ENCODE data around the gene TMEM109. TPM values are rescaled to one million over a fixed set of nuclear protein-coding genes. Genes with fewer than 3 reads are reported as not detected.

Gene TMEM109
- polyA plus RNA-seq, 1 donor from 2014 or later: 1.8 TPM

DNA sequence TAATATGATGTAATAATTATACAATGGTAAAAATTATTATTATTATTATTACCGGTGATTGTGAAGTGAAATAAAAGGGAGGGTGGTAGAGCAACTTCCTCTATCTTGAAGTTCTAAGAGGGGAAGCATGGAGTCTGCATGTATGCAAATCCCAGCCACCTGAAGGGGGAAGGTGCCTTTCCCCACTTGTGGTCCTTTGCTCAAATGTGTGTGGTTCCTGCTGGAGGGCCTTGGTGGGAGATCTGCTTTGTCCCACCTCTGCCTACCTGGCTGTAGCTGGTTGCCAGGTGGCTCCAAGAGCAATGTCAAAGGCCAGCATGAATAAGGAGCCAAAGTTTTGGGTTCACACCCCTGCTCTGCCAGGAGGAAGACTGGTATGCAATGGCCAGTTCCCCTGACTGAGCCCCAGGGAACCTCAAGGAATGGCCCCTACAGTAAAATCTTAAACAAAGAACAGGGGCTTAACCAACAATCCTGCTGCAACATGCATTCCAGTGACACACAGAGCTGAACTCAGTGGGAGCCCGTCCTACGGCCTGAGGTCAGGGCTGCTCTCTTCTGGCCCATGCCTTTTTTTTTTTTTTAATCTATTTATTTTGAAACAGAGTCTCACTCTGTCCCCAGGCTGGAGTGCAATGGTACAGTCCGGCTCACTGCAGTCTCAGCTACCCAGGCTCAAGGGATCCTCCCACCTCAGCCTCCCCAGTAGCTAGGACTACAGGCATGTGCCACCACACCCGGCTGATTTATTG, 18.8 kb downstream of the TMEM109 start:
- no peak overlapping the region for H3K27ac ChIP-seq (ENCODE audit: low read length)
- H4K20me1 ChIP-seq (ENCODE audit: insufficient read depth): no peaks in the 10 kb centered on the region
- TF ChIP-seq EZH2 (IDR thresholded peaks at IDR 0.05; ENCODE audit: borderline replicate concordance, insufficient read depth, low read length, poor library complexity, severe bottlenecking) (no peak), POLR2AphosphoS5 (IDR thresholded peaks at IDR 0.05) (no peak), SMC3 (conservative IDR thresholded peaks at IDR 0.05; ENCODE audit: poor library complexity) (no peak), MXI1 (conservative IDR thresholded peaks at IDR 0.05; ENCODE audit: poor library complexity, severe bottlenecking) (no peak), RAD21 (conservative IDR thresholded peaks at IDR 0.05) (no peak), EP300 (conservative IDR thresholded peaks at IDR 0.05; ENCODE audit: poor library complexity, severe bottlenecking) (no peak), TAF1 (IDR thresholded peaks at IDR 0.05; ENCODE audit: low read depth) (no peak)
- TF ChIP-seq, protein P1, sequence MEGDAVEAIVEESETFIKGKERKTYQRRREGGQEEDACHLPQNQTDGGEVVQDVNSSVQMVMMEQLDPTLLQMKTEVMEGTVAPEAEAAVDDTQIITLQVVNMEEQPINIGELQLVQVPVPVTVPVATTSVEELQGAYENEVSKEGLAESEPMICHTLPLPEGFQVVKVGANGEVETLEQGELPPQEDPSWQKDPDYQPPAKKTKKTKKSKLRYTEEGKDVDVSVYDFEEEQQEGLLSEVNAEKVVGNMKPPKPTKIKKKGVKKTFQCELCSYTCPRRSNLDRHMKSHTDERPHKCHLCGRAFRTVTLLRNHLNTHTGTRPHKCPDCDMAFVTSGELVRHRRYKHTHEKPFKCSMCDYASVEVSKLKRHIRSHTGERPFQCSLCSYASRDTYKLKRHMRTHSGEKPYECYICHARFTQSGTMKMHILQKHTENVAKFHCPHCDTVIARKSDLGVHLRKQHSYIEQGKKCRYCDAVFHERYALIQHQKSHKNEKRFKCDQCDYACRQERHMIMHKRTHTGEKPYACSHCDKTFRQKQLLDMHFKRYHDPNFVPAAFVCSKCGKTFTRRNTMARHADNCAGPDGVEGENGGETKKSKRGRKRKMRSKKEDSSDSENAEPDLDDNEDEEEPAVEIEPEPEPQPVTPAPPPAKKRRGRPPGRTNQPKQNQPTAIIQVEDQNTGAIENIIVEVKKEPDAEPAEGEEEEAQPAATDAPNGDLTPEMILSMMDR (IDR thresholded peaks at IDR 0.05; ENCODE audit: poor library complexity, severe bottlenecking): no peak
- TF ChIP-seq, protein P2, sequence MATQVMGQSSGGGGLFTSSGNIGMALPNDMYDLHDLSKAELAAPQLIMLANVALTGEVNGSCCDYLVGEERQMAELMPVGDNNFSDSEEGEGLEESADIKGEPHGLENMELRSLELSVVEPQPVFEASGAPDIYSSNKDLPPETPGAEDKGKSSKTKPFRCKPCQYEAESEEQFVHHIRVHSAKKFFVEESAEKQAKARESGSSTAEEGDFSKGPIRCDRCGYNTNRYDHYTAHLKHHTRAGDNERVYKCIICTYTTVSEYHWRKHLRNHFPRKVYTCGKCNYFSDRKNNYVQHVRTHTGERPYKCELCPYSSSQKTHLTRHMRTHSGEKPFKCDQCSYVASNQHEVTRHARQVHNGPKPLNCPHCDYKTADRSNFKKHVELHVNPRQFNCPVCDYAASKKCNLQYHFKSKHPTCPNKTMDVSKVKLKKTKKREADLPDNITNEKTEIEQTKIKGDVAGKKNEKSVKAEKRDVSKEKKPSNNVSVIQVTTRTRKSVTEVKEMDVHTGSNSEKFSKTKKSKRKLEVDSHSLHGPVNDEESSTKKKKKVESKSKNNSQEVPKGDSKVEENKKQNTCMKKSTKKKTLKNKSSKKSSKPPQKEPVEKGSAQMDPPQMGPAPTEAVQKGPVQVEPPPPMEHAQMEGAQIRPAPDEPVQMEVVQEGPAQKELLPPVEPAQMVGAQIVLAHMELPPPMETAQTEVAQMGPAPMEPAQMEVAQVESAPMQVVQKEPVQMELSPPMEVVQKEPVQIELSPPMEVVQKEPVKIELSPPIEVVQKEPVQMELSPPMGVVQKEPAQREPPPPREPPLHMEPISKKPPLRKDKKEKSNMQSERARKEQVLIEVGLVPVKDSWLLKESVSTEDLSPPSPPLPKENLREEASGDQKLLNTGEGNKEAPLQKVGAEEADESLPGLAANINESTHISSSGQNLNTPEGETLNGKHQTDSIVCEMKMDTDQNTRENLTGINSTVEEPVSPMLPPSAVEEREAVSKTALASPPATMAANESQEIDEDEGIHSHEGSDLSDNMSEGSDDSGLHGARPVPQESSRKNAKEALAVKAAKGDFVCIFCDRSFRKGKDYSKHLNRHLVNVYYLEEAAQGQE (IDR thresholded peaks at IDR 0.05; ENCODE audit: borderline replicate concordance): no peak
- H3K9me2 ChIP-seq (ENCODE audit: insufficient read depth, low read length): no peaks in the 10 kb centered on the region
- no peaks in the 10 kb centered on the region for H3K27me3 ChIP-seq (ENCODE audit: insufficient read depth, low read depth, low read length)
- H2AFZ ChIP-seq (ENCODE audit: low read depth, low read length): no peak overlapping the region
- H3K9ac ChIP-seq (ENCODE audit: low read length): no peak overlapping the region
- H3K9me3 ChIP-seq (ENCODE audit: low read length): no peaks in the 10 kb centered on the region
- no peaks in the 10 kb centered on the region for H3K36me3 ChIP-seq (ENCODE audit: insufficient read depth, low read length)
- no peaks in the 10 kb centered on the region for H3K79me2 ChIP-seq (replicated peaks; ENCODE audit: insufficient read depth, low read length)
- H3K4me3 ChIP-seq (ENCODE audit: low read length): no peak overlapping the region
- no peaks in the 10 kb centered on the region for H3F3A ChIP-seq (ENCODE audit: insufficient read depth, low read length, poor library complexity, severe bottlenecking)
- H3K4me2 ChIP-seq (ENCODE audit: low read length): no peak overlapping the region

DNA sequence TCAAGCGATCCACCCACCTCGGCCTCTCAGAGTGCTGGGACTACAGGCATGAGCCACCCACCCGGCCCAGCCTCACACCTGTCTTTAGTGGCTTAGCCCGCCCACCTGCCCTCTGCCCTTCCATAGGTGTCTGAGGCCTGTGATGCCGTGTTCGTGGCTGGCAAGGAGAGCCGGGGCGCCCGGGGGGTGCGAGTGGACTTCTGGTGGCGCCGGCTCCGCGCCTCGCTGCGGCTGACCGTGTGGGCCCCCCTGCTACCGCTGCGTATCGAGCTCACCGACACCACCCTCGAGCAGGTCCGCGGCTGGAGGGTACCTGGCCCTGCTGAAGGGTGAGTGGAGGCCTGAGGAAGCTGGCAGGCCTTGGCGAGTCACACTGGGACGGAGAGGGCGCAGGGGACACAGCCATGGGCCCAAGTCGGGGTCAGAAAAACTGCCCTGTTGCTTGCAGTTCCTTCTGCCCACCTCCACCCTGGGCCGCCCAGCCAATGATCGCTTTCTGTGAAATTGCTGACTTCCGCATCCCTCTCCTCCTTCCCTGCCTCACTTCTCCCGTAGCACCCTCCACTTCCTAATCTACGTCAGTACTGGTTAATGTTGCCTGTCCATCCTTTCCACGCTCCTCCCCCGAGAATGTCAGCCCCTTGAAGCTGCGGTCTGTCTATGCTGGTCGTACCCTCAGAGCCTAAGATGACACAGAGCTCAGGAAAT, 19.6 kb downstream of the TMEM109 start:
- Histone ChIP-seq H3K36me3 (ENCODE audit: insufficient read depth, low read length) (no peaks in the 10 kb centered on the region), H2AFZ (ENCODE audit: low read depth, low read length) (no peak overlapping the region), H3K9ac (ENCODE audit: low read length) (no peak overlapping the region), H3K27me3 (ENCODE audit: insufficient read depth, low read depth, low read length) (no peaks in the 10 kb centered on the region), H3F3A (ENCODE audit: insufficient read depth, low read length, poor library complexity, severe bottlenecking) (no peaks in the 10 kb centered on the region), H3K4me2 (ENCODE audit: low read length) (no peak overlapping the region), H3K9me2 (ENCODE audit: insufficient read depth, low read length) (no peaks in the 10 kb centered on the region), H4K20me1 (ENCODE audit: insufficient read depth) (no peaks in the 10 kb centered on the region), H3K79me2 (replicated peaks; ENCODE audit: insufficient read depth, low read length) (no peaks in the 10 kb centered on the region), H3K4me3 (ENCODE audit: low read length) (no peak overlapping the region), H3K9me3 (ENCODE audit: low read length) (no peaks in the 10 kb centered on the region), H3K27ac (ENCODE audit: low read length) (no peak overlapping the region)
- TF ChIP-seq SMC3 (conservative IDR thresholded peaks at IDR 0.05; ENCODE audit: poor library complexity) (no peak), RAD21 (conservative IDR thresholded peaks at IDR 0.05) (no peak), TAF1 (IDR thresholded peaks at IDR 0.05; ENCODE audit: low read depth) (no peak), EP300 (conservative IDR thresholded peaks at IDR 0.05; ENCODE audit: poor library complexity, severe bottlenecking) (no peak)
- TF ChIP-seq, protein P2 (IDR thresholded peaks at IDR 0.05; ENCODE audit: borderline replicate concordance): no peak

Measured in neural cell (in vitro differentiated cells).